HG03354 (cell line): Measurements from ENCODE around the gene PTPRN2.
"Not testable (repeated sequence)": the region's sequence is repeated elsewhere in the genome, so short reads cannot be mapped to it uniquely, and the experiment has no call there.

Experiments used
- ATAC-seq: cut with Tn5 transposase; IDR thresholded peaks from one replicate; pipeline ENCODE4 v1.9.1; 2021; ENCODE audit warnings: mild to moderate bottlenecking; ENCODE audit not compliant: unreplicated experiment, poor library complexity, severe bottlenecking

Gene PTPRN2

DNA sequence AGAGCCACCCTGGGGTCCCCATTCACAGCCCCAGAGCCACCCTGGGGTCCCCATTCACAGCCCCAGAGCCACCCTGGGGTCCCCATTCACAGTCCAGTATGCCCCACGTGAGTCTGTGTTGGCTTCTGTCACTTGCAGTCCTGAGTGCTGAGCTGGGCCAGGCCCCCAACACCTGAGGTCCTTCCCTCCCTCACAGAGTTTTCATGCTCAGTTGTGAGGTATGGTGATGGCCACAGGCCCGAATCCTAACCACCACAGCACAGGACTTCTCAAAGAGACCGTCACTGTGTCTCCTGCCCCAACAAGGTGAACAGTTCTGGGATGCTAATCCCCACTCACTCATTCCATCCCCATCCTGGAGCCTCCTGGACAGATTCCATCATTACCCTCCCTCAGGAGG lies 239.2 kb downstream of the PTPRN2 start:
- ATAC-seq = no peak

DNA sequence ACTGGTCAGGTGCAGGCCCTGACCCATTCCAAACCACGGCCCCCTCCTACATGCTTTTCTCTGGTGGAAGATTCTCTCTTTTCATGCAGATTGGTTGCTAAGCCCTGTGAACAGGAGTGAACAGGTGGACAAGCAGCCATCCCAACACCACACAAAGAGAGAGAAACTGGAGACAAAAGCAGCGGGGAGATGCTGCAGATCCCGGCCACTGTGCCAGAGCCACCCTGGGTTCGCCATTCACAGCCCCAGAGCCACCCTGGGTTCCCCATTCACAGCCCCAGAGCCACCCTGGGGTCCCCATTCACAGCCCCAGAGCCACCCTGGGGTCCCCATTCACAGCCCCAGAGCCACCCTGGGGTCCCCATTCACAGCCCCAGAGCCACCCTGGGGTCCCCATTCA lies 239.6 kb downstream of the PTPRN2 start:
- not testable (repeated sequence) for ATAC-seq

DNA sequence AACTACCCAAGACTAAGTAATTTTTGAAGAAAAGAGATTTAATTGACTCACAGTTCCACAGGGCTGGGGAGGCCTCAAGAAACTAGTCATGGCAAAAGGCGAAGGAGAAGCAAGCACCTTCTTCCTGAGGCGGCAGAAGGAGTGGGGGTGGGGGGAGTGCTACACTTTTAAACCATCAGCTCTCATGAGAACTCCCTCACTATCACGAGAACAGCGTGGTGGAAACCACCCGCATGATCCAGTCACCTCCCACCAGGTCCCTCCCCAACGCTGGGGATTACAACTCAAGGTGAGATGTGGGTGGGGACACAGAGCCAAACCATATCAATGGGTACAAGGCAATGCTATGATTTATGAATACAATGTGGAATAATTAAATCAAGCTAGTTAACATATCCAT lies 241.9 kb downstream of the PTPRN2 start:
- ATAC-seq = no peak

DNA sequence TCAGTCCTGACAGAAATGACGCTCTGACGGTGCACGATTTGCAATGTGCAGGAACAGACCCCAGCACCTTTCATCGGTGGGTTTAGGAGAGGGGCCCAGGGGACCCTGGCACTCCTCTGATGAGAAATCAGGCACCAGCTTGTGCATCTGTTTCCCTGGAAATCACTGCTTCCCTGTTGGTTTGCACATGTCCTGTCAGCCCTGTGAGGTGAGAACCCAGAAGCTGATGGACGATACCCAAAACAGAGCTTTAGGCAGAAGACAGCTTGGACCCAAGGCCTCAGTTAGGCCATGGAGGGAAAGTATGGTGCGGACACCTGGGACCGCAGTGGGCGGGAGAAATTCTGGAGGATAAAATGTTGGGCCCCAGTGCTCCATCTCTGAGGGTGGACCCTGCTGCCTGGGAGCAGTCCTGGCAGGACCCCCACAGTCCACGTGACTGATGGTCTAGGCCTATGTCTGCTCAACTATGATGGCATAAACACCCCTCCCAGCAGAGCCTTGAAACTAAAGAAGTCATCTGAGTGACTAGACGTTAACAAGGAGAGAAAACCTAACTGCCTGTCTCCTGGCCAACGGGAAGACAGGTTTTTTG lies 242.8 kb downstream of the PTPRN2 start:
- ATAC-seq = no peak

DNA sequence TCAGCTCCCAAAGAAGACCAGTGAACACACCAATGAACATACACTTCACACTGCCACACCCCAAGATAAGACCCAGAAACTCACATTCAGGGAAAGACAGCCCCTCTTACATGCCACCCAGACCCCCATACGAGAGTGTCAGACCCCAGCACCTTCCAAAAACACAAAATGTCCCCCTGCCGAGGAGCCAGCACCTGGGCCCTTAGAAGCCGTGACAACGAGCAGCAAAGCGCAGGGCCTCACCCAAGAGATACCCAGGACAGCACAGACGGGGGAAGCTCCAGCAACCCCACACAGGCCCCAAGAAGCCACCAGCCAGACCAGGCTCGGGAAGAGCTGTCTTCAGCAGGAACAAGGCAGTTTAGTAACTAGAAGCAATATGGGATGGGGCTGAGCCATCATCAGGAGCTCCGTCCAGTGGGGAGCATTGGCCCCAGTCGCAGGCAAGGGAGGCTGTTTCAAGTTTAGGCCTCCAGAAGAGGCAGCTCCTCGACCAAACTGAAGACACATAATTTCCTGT lies 243.6 kb downstream of the PTPRN2 start:
- no peak for ATAC-seq

DNA sequence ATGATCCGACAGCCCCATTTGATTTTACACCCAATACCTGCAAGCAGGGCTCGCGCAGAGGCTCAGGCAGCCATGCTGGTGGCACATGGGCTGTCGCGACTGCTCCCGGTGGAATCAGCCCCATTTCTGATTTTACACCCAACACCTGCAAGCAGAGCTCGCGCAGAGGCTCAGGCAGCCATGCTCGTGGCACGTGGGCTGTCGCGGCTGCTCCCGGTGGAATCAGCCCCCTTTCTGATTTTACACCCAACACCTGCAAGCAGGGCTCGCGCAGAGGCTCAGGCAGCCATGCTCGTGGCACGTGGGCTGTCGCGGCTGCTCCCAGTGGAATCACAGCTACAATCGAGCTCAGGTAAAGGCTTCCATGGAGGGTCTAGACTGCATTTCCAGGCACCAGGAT lies 244.1 kb downstream of the PTPRN2 start:
- no peak for ATAC-seq

DNA sequence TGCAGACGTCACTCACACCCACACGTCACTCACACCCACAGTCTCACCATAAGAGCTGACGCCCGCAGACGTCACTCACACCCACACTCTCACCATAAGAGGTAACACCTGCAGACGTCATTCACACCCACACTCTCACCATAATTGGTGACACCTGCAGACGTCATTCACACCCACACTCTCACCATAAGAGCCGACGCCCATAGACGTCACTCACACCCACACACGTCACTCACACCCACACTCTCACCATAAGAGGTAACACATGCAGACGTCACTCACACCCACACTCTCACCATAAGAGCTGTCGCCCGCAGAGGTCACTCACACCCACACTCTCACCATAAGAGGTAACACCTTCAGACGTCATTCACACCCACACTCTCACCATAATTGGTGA lies 246.5 kb downstream of the PTPRN2 start:
- ATAC-seq = not testable (repeated sequence)

DNA sequence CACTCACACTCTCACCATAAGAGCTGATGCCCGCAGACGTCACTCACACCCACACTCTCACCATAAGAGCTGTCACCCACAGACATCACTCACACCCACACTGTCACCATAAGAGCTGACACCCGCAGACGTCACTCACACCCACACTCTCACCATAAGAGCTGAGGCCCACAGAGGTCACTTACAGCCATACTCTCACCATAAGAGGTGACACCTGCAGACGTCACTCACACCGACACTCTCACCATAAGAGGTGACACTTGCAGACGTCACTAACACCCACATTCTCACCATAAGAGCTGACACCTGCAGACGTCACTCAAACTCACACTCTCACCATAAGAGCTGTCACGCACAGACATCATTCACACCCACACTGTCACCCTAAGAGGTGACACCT lies 250.7 kb downstream of the PTPRN2 start:
- not testable (repeated sequence) for ATAC-seq

DNA sequence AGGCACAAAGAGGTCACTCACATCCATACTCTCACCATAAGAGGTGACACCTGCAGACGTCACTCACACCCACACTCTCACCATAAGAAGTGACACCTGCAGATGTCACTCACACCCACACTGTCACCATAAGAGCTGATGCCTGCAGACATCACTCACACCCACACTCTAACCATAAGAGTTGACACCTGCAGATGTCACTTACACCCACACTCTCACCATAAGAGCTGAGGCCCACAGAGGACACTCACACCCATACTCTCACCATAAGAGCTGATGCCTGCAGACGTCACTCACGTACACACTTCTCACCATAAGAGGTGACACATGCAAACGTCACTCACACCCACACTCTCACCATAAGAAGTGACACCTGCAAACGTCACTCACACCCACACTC lies 255.1 kb downstream of the PTPRN2 start:
- not testable (repeated sequence) for ATAC-seq

DNA sequence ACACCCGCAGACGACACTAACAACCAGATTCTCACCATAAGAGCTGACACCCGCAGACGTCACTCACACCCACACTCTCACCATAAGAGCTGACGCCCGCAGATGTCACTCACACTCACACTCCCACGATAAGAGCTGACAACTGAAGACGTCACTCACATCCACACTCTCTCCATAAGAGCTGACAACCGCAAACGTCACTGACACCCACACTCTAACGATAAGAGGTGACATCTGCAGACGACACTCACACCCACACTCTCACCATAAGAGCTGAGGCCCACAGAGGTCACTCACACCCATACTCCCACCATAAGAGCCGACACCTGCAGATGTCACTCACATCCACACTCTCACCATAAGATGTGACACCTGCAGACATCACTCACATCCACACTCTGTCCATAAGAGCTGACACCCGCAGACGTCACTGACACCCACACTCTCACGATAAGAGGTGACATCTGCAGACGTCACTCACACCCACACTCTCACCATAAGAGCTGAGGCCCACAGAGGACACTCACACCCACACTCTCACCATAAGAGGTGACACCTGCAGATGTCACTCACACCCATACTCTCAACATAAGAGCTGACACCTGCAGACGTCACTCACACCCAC lies 255.7 kb downstream of the PTPRN2 start:
- not testable (repeated sequence) for ATAC-seq

DNA sequence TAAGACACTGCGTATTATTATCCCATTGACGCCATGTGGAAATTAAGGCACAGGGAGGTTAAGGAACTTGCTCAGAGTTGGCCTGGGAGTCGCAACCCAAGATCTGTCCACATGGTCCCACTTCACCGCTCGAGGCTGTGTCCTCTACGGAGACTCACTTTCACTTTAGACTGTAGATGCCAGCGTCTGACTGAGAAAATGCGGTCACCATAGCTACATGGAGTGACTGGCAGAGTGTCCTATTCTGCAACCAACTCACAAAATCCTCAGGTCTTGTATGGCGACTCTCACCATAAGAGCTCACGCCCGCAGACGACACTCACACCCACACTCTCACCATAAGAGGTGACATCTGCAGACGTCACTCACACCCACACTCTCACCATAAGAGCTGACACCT lies 257.9 kb downstream of the PTPRN2 start:
- no peak for ATAC-seq

DNA sequence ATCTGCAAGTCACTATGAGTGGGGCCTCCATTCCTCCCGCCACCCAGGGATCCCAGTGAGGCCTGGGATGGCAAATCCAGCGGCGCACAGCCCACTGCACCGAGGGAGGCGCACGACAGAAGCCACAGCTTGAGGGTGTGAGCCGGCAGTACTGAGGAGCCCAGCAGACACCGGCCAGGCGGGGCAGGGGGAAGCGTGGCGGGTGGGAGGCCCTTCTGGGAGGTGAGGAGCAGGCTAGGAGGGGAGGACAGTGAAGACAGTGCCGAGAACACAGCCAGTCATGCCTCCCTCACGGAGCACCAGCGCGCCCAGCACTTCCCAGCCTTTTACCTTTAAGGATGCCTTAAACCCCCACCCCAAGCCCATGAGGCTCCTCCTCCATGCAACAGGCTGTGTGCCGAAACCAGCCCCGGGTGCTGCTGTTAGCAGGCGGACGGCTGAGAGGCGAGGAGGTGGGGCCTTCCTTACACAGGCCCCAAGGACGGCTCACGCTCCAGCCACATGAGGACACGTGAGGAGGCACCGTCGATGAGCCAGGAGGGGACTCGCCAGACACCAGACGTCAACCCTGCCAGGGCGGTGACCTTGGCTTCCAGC lies 258.5 kb downstream of the PTPRN2 start:
- no peak for ATAC-seq

DNA sequence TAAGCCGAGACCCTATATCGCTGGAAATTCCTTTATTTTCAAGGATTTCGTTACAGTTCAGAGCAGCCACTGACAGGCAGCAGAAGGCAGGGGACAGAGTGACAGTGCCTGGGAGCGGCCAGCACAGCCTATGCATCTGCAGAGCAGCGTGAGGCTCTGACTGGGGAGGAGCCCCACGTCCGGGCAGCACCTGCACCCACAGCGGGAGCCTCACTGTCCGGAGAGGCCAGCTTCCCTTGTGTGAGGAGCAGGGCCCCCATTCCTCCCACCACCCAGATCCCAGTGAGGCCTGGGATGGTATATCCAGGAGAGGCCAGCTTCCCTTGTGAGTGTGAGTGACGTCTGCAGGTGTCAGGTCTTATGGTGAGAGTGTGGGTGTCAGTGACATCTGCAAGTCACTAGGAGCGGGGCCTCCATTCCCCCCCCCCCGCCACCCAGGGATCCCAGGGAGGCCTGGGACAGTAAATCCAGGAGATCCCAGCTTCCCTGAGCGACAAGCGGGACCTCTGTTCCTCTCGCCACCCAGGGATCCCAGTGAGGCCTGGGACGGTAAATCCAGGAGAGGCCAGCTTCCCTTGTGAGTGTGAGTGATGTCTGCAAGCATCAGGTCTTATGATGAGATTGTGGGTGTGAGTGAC lies 259.1 kb downstream of the PTPRN2 start:
- ATAC-seq = no peak

DNA sequence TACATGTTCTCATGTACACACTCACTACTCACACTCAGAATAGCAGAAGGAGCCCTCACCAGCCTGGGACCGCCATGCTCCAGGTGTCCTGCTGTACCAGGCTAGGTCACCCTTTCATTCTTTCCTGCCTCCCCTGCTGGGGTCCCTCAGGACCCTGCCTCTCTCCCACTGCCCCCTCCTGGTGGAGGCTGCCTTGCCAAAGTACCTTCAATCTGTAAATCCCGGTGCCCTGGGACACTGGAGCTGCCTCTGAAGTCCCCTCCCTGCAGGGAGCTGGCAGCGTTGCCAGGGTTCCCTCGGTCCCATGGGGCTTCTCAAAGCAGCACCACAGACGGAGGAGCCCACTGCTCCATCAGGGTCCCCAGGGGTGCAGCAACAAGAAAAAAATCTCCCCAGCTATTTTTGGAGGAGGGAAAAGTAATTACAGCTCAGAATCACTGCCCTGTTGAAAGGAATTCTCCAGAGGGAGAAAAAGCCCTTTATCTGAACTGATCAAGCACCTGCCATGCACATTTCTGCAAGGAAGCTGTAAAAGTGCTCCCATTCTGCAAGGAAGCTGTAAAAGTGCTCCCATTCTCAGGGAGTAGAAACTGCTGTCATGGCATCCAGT lies 259.9 kb downstream of the PTPRN2 start:
- ATAC-seq = no peak

DNA sequence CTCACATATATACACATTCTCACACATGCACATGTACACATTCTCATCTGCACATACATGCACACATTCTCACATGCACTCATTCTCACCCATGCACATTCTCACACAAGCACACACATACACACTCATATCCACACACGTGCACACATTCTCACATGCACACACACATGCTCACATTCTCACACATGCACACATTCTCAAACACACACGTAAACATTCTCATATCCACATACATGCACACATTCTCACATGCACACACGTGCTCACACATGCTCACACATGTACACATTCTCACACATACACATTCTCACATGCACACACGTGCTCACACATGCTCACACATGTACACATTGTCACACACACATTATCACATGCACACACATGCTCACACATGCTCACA lies 260.6 kb downstream of the PTPRN2 start:
- ATAC-seq = no peak

DNA sequence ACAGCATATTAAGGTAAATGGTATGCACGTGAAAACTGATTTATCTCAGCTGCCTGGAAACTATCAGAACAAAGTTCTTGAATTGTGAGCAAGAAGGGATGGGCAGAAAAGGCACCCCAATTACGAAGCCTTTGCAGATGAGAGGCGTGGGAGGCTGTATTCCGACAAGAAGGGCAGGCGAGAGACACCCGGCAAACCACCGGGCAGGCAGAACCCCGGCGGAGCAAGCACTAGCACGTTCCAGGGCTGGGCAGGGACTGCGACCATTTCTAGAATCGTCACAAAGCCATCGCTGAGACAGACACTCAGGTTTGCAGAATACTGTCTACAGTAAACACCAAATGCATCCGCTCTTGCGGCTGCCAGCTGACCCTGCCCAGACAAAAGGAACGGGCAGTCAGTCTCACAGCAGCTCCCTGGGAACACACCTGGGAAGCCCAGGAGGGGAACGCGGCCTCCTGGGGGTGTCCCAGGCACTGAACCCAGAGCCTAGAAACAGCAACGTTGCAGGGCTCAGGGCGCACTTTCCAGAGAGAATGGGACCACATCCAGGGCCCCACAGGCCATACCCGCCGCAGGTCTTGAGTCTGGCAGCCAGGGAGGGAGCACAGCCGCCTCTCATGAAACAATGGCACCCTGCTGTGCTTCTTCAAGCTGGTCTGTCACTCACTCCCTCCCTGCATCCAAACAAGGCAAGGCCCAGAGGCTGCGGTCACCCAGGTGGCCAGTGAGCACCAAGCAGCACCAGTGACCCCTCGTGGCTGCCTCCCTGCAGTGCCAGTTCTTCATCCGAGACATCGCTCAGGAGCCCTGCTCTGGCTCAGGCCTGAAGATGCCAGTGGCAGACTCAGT lies 261.9 kb downstream of the PTPRN2 start:
- no peak for ATAC-seq

DNA sequence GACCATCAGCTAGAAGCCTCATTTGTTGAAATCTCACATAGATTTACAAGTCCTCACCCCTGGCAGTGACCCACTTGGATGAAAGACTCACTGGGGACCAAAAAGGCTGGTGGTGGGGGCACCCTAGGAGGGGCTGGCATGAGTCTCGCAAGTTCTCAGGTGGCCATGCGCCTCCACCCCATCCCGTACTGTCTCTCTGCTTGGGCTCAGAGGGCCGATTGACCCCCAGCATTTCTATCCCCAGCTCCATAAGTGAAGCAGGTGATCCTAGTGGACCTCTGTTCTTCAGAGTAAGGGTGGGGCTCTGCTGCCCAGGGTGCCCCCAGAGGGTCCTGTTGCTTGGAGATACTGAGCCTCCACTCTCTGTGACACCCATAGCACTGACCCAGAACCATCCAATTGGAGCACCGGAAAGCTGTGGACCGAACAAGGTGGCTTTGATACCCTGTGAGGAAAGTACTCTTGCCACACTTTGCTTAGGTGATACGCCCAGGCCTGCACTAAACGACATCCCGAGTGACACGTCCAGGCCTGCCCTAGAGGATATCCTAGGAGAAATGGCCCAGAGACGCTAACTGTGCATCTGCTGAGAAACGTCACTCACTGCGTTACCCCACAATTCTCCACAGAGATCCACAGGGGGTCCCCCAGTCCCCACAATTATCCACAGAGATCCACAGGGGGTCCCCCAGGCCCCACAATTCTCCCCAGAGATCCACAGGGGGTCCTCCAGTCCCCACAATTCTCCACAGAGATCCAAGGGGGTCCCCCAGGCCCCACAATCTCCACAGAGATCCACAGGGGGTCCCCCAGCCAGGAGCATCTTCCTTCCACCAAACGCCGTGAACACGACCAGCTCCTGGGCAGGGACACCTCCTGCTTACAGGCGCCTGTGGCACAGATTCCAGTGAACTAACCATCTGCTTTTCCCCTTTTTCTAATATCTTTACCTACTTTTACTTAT lies 262.9 kb downstream of the PTPRN2 start:
- no peak for ATAC-seq

DNA sequence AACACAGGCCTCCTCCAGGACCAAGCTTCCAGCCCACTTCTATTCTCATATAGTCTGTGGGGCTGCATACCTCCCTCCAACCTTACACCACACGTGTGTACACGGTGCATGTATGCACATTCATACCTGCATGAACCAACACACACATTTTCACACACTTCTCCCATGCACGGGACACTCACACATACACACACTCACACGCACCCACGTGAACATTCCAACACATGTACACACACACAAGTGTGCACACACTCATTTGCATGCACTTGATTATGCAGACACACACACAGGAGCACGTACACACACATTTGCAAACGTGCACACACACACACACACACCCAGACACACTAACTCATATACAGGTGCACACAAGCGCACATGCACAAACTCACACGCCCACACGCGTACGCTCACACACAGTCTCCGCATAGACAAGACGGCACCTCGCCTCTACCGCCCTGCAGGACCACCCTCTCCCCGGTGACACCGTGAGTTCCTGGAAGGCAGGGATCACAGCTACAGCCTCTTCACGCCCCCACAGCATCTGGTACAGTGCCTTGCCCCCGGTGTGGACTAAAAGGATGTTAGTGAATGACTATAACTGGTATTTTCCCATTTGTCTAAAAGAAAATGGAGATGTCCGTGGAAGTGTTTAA lies 263.8 kb downstream of the PTPRN2 start:
- no peak for ATAC-seq
